IgD-negative memory B cell (primary cell): Measurements from ENCODE around the gene KAT2B. TPM values are rescaled to one million over a fixed set of nuclear protein-coding genes. Genes with fewer than 3 reads are reported as not detected.

Source experiments
- H3K27ac Mint-ChIP-seq, 3 donors: one replicate each; pipeline ENCODE4 v1.8.0; 2020 to 2022; ENCODE audit warnings: mild to moderate bottlenecking in 3 of 3, mixed read lengths in 3 of 3, moderate library complexity in 1 of 3
- H3K27me3 Mint-ChIP-seq: one replicate; pipeline ENCODE4 v1.8.0; 2021; ENCODE audit warnings: mixed read lengths
- H3K36me3 Mint-ChIP-seq: one replicate; pipeline ENCODE4 v1.8.0; 2020; ENCODE audit warnings: mild to moderate bottlenecking, mixed read lengths
- H3K4me1 Mint-ChIP-seq, 3 donors: one replicate each; pipeline ENCODE4 v1.8.0; 2020 to 2022; ENCODE audit warnings: mixed read lengths in 3 of 3, mild to moderate bottlenecking in 1 of 3
- H3K4me3 Mint-ChIP-seq, 4 donors: one replicate each; pipeline ENCODE4 v1.8.0; 2020 to 2022; ENCODE audit warnings: mild to moderate bottlenecking in 4 of 4, mixed read lengths in 4 of 4, moderate library complexity in 3 of 4
- H3K9me3 Mint-ChIP-seq, 3 donors: one replicate each; pipeline ENCODE4 v1.8.0; 2020 to 2021; ENCODE audit warnings: mixed read lengths in 3 of 3, mild to moderate bottlenecking in 1 of 3
- polyA plus RNA-seq: library from polyadenylated mRNA; unstranded; fragments of 300-500 nt; fragmentation: Illumina TruSeq; gene quantifications from one replicate; pipeline ENCODE4 v1.2.3, GENCODE V29; 2021

The KAT2B gene
- polyA plus RNA-seq, 1 donor from 2014 or later, result 4.8 TPM

- H3K36me3 Mint-ChIP-seq, result peaks cover 10% of the 10 kb centered on the region
Observed at GRCh38 chr3:20083253-20083652, 43.0 kb downstream of the KAT2B start.

GRCh38 chr3:20083953-20084352 is 43.7 kb downstream of the KAT2B start:
- Mint-ChIP-seq H3K27me3 (no peaks in the 10 kb centered on the region), H3K4me1 (peaks cover 13 to 23% (median 20%) of the 10 kb centered on the region in 3 donors), H3K27ac (peak overlapping the region in 1 of 3 donors; percentile 50), H3K4me3 (no peak overlapping the region), H3K36me3 (peaks cover 17% of the 10 kb centered on the region), H3K9me3 (peaks cover 0 to 4% (median 0%) of the 10 kb centered on the region in 3 donors)

More at GRCh38 chr3:20083253-20083652, 43.0 kb downstream of the KAT2B start:
- H3K4me3 Mint-ChIP-seq, result no peak overlapping the region
- peaks cover 13 to 22% (median 16%) of the 10 kb centered on the region in 3 donors for H3K4me1 Mint-ChIP-seq
- H3K27ac Mint-ChIP-seq, result no peak overlapping the region
- H3K9me3 Mint-ChIP-seq, result no peaks in the 10 kb centered on the region
- H3K27me3 Mint-ChIP-seq, result no peaks in the 10 kb centered on the region

- peaks cover 47% of the 10 kb centered on the region for H3K36me3 Mint-ChIP-seq
- H3K4me3 Mint-ChIP-seq, result peak overlapping the region in 1 of 4 donors; percentile 35
- H3K27ac Mint-ChIP-seq, result no peak overlapping the region
- H3K9me3 Mint-ChIP-seq, result peaks cover 4 to 14% (median 10%) of the 10 kb centered on the region in 3 donors
- H3K27me3 Mint-ChIP-seq, result no peaks in the 10 kb centered on the region
- H3K4me1 Mint-ChIP-seq, result peaks cover 9 to 13% (median 13%) of the 10 kb centered on the region in 3 donors
Observed at GRCh38 chr3:20091331-20092047, 51.2 kb downstream of the KAT2B start.

- peaks cover 7 to 11% (median 9%) of the 10 kb centered on the region in 3 donors for H3K4me1 Mint-ChIP-seq
- H3K9me3 Mint-ChIP-seq, result peaks cover under 1 to 4% (median under 1%) of the 10 kb centered on the region in 3 donors
- H3K27me3 Mint-ChIP-seq, result no peaks in the 10 kb centered on the region
- no peak overlapping the region for H3K4me3 Mint-ChIP-seq
- peaks cover 27% of the 10 kb centered on the region for H3K36me3 Mint-ChIP-seq
- H3K27ac Mint-ChIP-seq, result peak overlapping the region in 1 of 3 donors; percentile 21
Observed at GRCh38 chr3:20095470-20095869, 55.2 kb downstream of the KAT2B start.

- H3K27me3 Mint-ChIP-seq, result no peaks in the 10 kb centered on the region
- H3K4me1 Mint-ChIP-seq, result peaks cover 7 to 11% (median 9%) of the 10 kb centered on the region in 3 donors
- no peak overlapping the region for H3K4me3 Mint-ChIP-seq
- peak overlapping the region in 1 of 3 donors; percentile 22 for H3K27ac Mint-ChIP-seq
- H3K36me3 Mint-ChIP-seq, result peaks cover 22% of the 10 kb centered on the region
- H3K9me3 Mint-ChIP-seq, result peaks cover 0 to 2% (median 0%) of the 10 kb centered on the region in 3 donors
Observed at GRCh38 chr3:20096135-20096685, 56.0 kb downstream of the KAT2B start.

- H3K36me3 Mint-ChIP-seq, result peaks cover 19% of the 10 kb centered on the region
Observed at GRCh38 chr3:20097015-20097414, 56.8 kb downstream of the KAT2B start.

GRCh38 chr3:20099060-20099459 is 58.8 kb downstream of the KAT2B start:
- H3K9me3 Mint-ChIP-seq, result no peaks in the 10 kb centered on the region
- no peak overlapping the region for H3K4me3 Mint-ChIP-seq
- H3K27ac Mint-ChIP-seq, result no peak overlapping the region
- H3K27me3 Mint-ChIP-seq, result no peaks in the 10 kb centered on the region
- peaks cover 16% of the 10 kb centered on the region for H3K36me3 Mint-ChIP-seq
- peaks cover 11 to 15% (median 13%) of the 10 kb centered on the region in 3 donors for H3K4me1 Mint-ChIP-seq

More at GRCh38 chr3:20097015-20097414, 56.8 kb downstream of the KAT2B start:
- H3K27ac Mint-ChIP-seq, result no peak overlapping the region
- H3K4me1 Mint-ChIP-seq, result peaks cover 7 to 11% (median 9%) of the 10 kb centered on the region in 3 donors
- H3K9me3 Mint-ChIP-seq, result no peaks in the 10 kb centered on the region
- no peaks in the 10 kb centered on the region for H3K27me3 Mint-ChIP-seq
- H3K4me3 Mint-ChIP-seq, result no peak overlapping the region

GRCh38 chr3:20100151-20100550 is 59.9 kb downstream of the KAT2B start:
- peak overlapping the region in 1 of 3 donors; percentile 71 for H3K27ac Mint-ChIP-seq
- no peaks in the 10 kb centered on the region for H3K27me3 Mint-ChIP-seq
- peaks cover 9 to 14% (median 13%) of the 10 kb centered on the region in 3 donors for H3K4me1 Mint-ChIP-seq
- peaks cover 11% of the 10 kb centered on the region for H3K36me3 Mint-ChIP-seq
- no peak overlapping the region for H3K4me3 Mint-ChIP-seq
- H3K9me3 Mint-ChIP-seq, result no peaks in the 10 kb centered on the region

GRCh38 chr3:20101041-20101440 is 60.8 kb downstream of the KAT2B start:
- Mint-ChIP-seq H3K36me3 (peaks cover 4% of the 10 kb centered on the region), H3K4me3 (no peak overlapping the region)

GRCh38 chr3:20103731-20104130 is 63.5 kb downstream of the KAT2B start:
- Mint-ChIP-seq H3K4me1 (peaks cover 11 to 16% (median 13%) of the 10 kb centered on the region in 3 donors), H3K36me3 (peaks cover 4% of the 10 kb centered on the region), H3K9me3 (no peaks in the 10 kb centered on the region), H3K27ac (peak overlapping the region in 1 of 3 donors; percentile 73), H3K4me3 (no peak overlapping the region), H3K27me3 (no peaks in the 10 kb centered on the region)

More at GRCh38 chr3:20101041-20101440, 60.8 kb downstream of the KAT2B start:
- Mint-ChIP-seq H3K9me3 (no peaks in the 10 kb centered on the region), H3K27ac (peak overlapping the region in 1 of 3 donors; percentile 71), H3K27me3 (no peaks in the 10 kb centered on the region), H3K4me1 (peaks cover 9 to 16% (median 11%) of the 10 kb centered on the region in 3 donors)

- Mint-ChIP-seq H3K9me3 (no peaks in the 10 kb centered on the region), H3K4me1 (peaks cover 12 to 16% (median 13%) of the 10 kb centered on the region in 3 donors), H3K4me3 (no peak overlapping the region), H3K27me3 (no peaks in the 10 kb centered on the region), H3K27ac (peak overlapping the region in 1 of 3 donors; percentile 73), H3K36me3 (peaks cover 8% of the 10 kb centered on the region)
Observed at GRCh38 chr3:20104167-20104661, 64.0 kb downstream of the KAT2B start.

- peaks cover 11 to 16% (median 13%) of the 10 kb centered on the region in 3 donors for H3K4me1 Mint-ChIP-seq
- no peaks in the 10 kb centered on the region for H3K9me3 Mint-ChIP-seq
- H3K27ac Mint-ChIP-seq, result no peak overlapping the region
- peaks cover 9% of the 10 kb centered on the region for H3K36me3 Mint-ChIP-seq
- H3K4me3 Mint-ChIP-seq, result no peak overlapping the region
- H3K27me3 Mint-ChIP-seq, result no peaks in the 10 kb centered on the region
Observed at GRCh38 chr3:20105513-20106280, 65.5 kb downstream of the KAT2B start.

GRCh38 chr3:20107722-20108121 is 67.5 kb downstream of the KAT2B start:
- Mint-ChIP-seq H3K27me3 (no peaks in the 10 kb centered on the region), H3K27ac (no peak overlapping the region), H3K4me3 (no peak overlapping the region), H3K36me3 (peaks cover 9% of the 10 kb centered on the region), H3K9me3 (no peaks in the 10 kb centered on the region), H3K4me1 (peaks cover 11 to 16% (median 13%) of the 10 kb centered on the region in 3 donors)

GRCh38 chr3:20108869-20109268 is 68.6 kb downstream of the KAT2B start:
- Mint-ChIP-seq H3K4me1 (peaks cover 6 to 10% (median 10%) of the 10 kb centered on the region in 3 donors), H3K36me3 (peaks cover 12% of the 10 kb centered on the region)

GRCh38 chr3:20110826-20111225 is 70.6 kb downstream of the KAT2B start:
- H3K4me1 Mint-ChIP-seq, result peaks cover under 1 to 4% (median 1%) of the 10 kb centered on the region in 3 donors
- no peaks in the 10 kb centered on the region for H3K9me3 Mint-ChIP-seq
- no peak overlapping the region for H3K4me3 Mint-ChIP-seq
- peaks cover 16% of the 10 kb centered on the region for H3K36me3 Mint-ChIP-seq
- no peaks in the 10 kb centered on the region for H3K27me3 Mint-ChIP-seq
- H3K27ac Mint-ChIP-seq, result no peak overlapping the region

More at GRCh38 chr3:20108869-20109268, 68.6 kb downstream of the KAT2B start:
- no peaks in the 10 kb centered on the region for H3K9me3 Mint-ChIP-seq
- H3K27ac Mint-ChIP-seq, result no peak overlapping the region
- H3K4me3 Mint-ChIP-seq, result no peak overlapping the region
- H3K27me3 Mint-ChIP-seq, result no peaks in the 10 kb centered on the region
